K562 (cell line): ENCODE results near the gene H2BK1. TPM values are rescaled to one million over a fixed set of nuclear protein-coding genes. Genes with fewer than 3 reads are reported as not detected.
A peak's percentile ranks its signal among the peaks of the same experiment; 100 is the strongest.

Experiments used
- ARID1B ChIP-seq: fragments of 450-650 bp; IDR thresholded peaks from 2 replicates; pipeline ENCODE4 v1.6.1; 2016; ENCODE audit warnings: antibody characterized with exemption, mild to moderate bottlenecking, inconsistent platforms
- CC2D1A ChIP-seq: fragments of 450-650 bp; IDR thresholded peaks from 2 replicates; pipeline ENCODE4 v1.6.1; 2017; ENCODE audit warnings: mild to moderate bottlenecking
- CHD2 ChIP-seq: IDR thresholded peaks from 2 replicates; pipeline ENCODE4 v1.6.1; 2011; ENCODE audit warnings: low read depth, low read length
- ELF4 ChIP-seq: fragments of 450-650 bp; formaldehyde crosslinking; IDR thresholded peaks from 2 replicates; pipeline ENCODE4 v1.4.0; 2022; ENCODE audit warnings: missing genetic modification characterization
- ETV1 ChIP-seq: fragments of 450-650 bp; conservative IDR thresholded peaks from 2 replicates; pipeline ENCODE4 v1.6.1; 2016; ENCODE audit warnings: missing genetic modification characterization, control low read depth, low read depth, missing compliant biosample characterization
- FOXA3 ChIP-seq, 2 experiments: fragments of 450-650 bp in 1 of 2; sonication (generic) in 1 of 2; formaldehyde crosslinking; IDR thresholded peaks in 1 of 2; conservative IDR thresholded peaks in 1 of 2; 2 replicates each; pipeline versions ENCODE4 v1.4.0 to v1.8.0; 2020 to 2022; ENCODE audit warnings: mild to moderate bottlenecking in 2 of 2, missing genetic modification reagents in 1 of 2
- FOXK2 ChIP-seq, 2 experiments: fragments of 450-650 bp; IDR thresholded peaks in 1 of 2; conservative IDR thresholded peaks in 1 of 2; 2 replicates each; pipeline ENCODE4 v1.6.1; 2016; ENCODE audit warnings: low read depth in 2 of 2, mild to moderate bottlenecking in 1 of 2
- HCFC1 ChIP-seq: IDR thresholded peaks from 2 replicates; pipeline ENCODE4 v1.6.1; 2012; ENCODE audit warnings: low read depth, low read length, improper control_type of control experiment
- MAZ ChIP-seq, 2 experiments: fragments of 450-650 bp in 1 of 2; sonication (generic) in 1 of 2; formaldehyde crosslinking; IDR thresholded peaks in 1 of 2; conservative IDR thresholded peaks in 1 of 2; 2 replicates each; pipeline versions ENCODE4 v1.4.0 to v1.5.0; 2020; ENCODE audit warnings: mild to moderate bottlenecking in 1 of 2, missing genetic modification reagents in 1 of 2
- MEIS2 ChIP-seq: fragments of 450-650 bp; IDR thresholded peaks from 2 replicates; pipeline ENCODE4 v1.6.1; 2014; ENCODE audit warnings: mild to moderate bottlenecking; ENCODE audit not compliant: partially characterized antibody
- NCOA2 ChIP-seq, 2 experiments: fragments of 450-650 bp; IDR thresholded peaks; 2 replicates each; pipeline ENCODE4 v1.6.1; 2018; ENCODE audit warnings: mild to moderate bottlenecking in 2 of 2, moderate library complexity in 1 of 2; ENCODE audit not compliant: partially characterized antibody in 2 of 2
- PKNOX1 ChIP-seq: fragments of 450-650 bp; IDR thresholded peaks from 2 replicates; pipeline ENCODE4 v1.6.1; 2016
- POLR2AphosphoS5 ChIP-seq: IDR thresholded peaks from 2 replicates; pipeline ENCODE4 v1.6.1; 2011; ENCODE audit warnings: mild to moderate bottlenecking, low read depth, low read length, moderate library complexity; ENCODE audit not compliant: control insufficient read depth, insufficient read depth
- REST ChIP-seq, 2 experiments: fragments of 450-650 bp; formaldehyde crosslinking in 1 of 2; IDR thresholded peaks; 2 replicates each; pipeline versions ENCODE4 v1.4.0 to v1.6.1; 2014 to 2020; ENCODE audit warnings: mild to moderate bottlenecking in 2 of 2, borderline replicate concordance in 1 of 2, low read depth in 1 of 2
- SMARCA5 ChIP-seq: fragments of 450-650 bp; IDR thresholded peaks from 2 replicates; pipeline ENCODE4 v1.6.1; 2016
- SMARCE1 ChIP-seq: fragments of 450-650 bp; IDR thresholded peaks from 2 replicates; pipeline ENCODE4 v1.7.1; 2016; ENCODE audit warnings: mild to moderate bottlenecking
- ZKSCAN1 ChIP-seq: fragments of 150-350 bp; IDR thresholded peaks from 2 replicates; pipeline ENCODE4 v1.6.1; 2016; ENCODE audit warnings: low read depth, low read length
- ZNF780A ChIP-seq: fragments of 250-450 bp; sonication (Bioruptor Pico); IDR thresholded peaks from 2 replicates; pipeline ENCODE4 v1.5.0; 2021; ENCODE audit warnings: mild to moderate bottlenecking
- polyA plus RNA-seq, 8 experiments: library from polyadenylated mRNA; depleted of rRNA in 4 of 8; stranded (reverse) in 5 of 8; unstranded in 3 of 8; fragments of >200 nt; fragmentation: Nextera tagmentation in 2 of 8; fragmentation: Illumina TruSeq in 1 of 8; extraction: Ambion mirVana in 2 of 8; extraction: Trizol in 1 of 8; gene quantifications; 2 replicates each; pipeline versions ENCODE4 v1.2.1 to v1.2.3, GENCODE V29; 2011 to 2014; ENCODE audit warnings: inconsistent platforms in 1 of 8, missing spikeins in 1 of 8
- total RNA-seq, 7 experiments: library from RNA; depleted of rRNA in 6 of 7; stranded (reverse); fragments of >200 nt in 6 of 7; fragmentation: Illumina TruSeq in 2 of 7; extraction: Trizol in 2 of 7; gene quantifications; 2 replicates each; pipeline versions ENCODE4 v1.2.1 to v1.2.3, GENCODE V29; 2011 to 2021; ENCODE audit warnings: low replicate concordance in 1 of 7
- TF ChIP-seq, protein P1 (sequence below): fragments of 250-450 bp; sonication (Bioruptor Pico); IDR thresholded peaks from 2 replicates; pipeline ENCODE4 v1.5.0; 2021

H2BK1 gene
- total and polyA plus RNA-seq, 9 of the 15 experiments (the other 6 are each of a cell fraction or from before 2014, with no cell fraction given): not detected

- TF ChIP-seq REST (IDR thresholded peaks at IDR 0.05; ENCODE audit: borderline replicate concordance) (peak; percentile 63), REST (CRISPR knock-in tag; IDR thresholded peaks at IDR 0.05; ENCODE audit: low read depth) (no peak), CC2D1A (no peak), SMARCE1 (peak; percentile 71; the same call in 1 of the 2 replicates), MEIS2 (peak; percentile 99), POLR2AphosphoS5 (peak; percentile 72), NCOA2 (IDR thresholded peaks at IDR 0.05; ENCODE audit: partially characterized antibody in 2 of 2) (no peak), FOXA3 (CRISPR knock-in tag; conservative IDR thresholded peaks at IDR 0.05 in 1 of 2, IDR thresholded peaks at IDR 0.05 in 1 of 2) (no peak), ARID1B (peak; percentile 88), ZNF780A (no peak), SMARCA5 (no peak), ETV1 (tag) (peak; percentile 95), FOXK2 (conservative IDR thresholded peaks at IDR 0.05 in 1 of 2, IDR thresholded peaks at IDR 0.05 in 1 of 2; ENCODE audit: low read depth in 2 of 2) (no peak), MAZ (CRISPR knock-in tag; conservative IDR thresholded peaks at IDR 0.05 in 1 of 2, IDR thresholded peaks at IDR 0.05 in 1 of 2) (no peak; a peak in 2 of 4 replicates), HCFC1 (no peak), CHD2 (no peak), ELF4 (CRISPR knock-in tag) (no peak), PKNOX1 (peak; percentile 97), ZKSCAN1 (no peak)
- TF ChIP-seq, protein P1, sequence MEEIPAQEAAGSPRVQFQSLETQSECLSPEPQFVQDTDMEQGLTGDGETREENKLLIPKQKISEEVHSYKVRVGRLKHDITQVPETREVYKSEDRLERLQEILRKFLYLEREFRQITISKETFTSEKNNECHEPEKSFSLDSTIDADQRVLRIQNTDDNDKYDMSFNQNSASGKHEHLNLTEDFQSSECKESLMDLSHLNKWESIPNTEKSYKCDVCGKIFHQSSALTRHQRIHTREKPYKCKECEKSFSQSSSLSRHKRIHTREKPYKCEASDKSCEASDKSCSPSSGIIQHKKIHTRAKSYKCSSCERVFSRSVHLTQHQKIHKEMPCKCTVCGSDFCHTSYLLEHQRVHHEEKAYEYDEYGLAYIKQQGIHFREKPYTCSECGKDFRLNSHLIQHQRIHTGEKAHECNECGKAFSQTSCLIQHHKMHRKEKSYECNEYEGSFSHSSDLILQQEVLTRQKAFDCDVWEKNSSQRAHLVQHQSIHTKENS (CRISPR knock-in tag): no peak
Measured at GRCh38 chr7:151206914-151207313, 3.4 kb downstream of the H2BK1 start (continued).
